HCT116 (cell line): ENCODE results near the gene USF2.

Source experiments
- EGR1 ChIP-seq: IDR thresholded peaks from 2 replicates; pipeline ENCODE4 v1.6.1; 2012; ENCODE audit warnings: low read depth
- EZH2 ChIP-seq: fragments of 200-600 bp; sonication (generic); IDR thresholded peaks from 2 replicates; pipeline ENCODE4 v1.6.1; 2017; ENCODE audit warnings: antibody characterized with exemption, mixed run types
- EZH2phosphoT487 ChIP-seq: fragments of 200-600 bp; IDR thresholded peaks from 2 replicates; pipeline ENCODE4 v1.6.1; 2018; ENCODE audit warnings: antibody characterized with exemption, borderline replicate concordance
- FOSL1 ChIP-seq: IDR thresholded peaks from 2 replicates; pipeline ENCODE4 v1.6.1; 2012; ENCODE audit warnings: low read depth
- JUND ChIP-seq: IDR thresholded peaks from 2 replicates; pipeline ENCODE4 v1.6.1; 2012
- POLR2A ChIP-seq: IDR thresholded peaks from 2 replicates; pipeline ENCODE4 v1.7.0; 2011; ENCODE audit warnings: borderline replicate concordance; ENCODE audit not compliant: insufficient read depth, insufficient read length; ENCODE audit errors: extremely low read depth
- POLR2AphosphoS5 ChIP-seq: IDR thresholded peaks from 2 replicates; pipeline ENCODE4 v1.6.1; 2011; ENCODE audit warnings: mild to moderate bottlenecking, low read depth, low read length, moderate library complexity
- SIN3A ChIP-seq: IDR thresholded peaks from 2 replicates; pipeline ENCODE4 v1.6.1; 2012; ENCODE audit warnings: low read depth
- SRF ChIP-seq: IDR thresholded peaks from 2 replicates; pipeline ENCODE4 v1.6.1; 2012; ENCODE audit warnings: low read depth
- TCF7L2 ChIP-seq: IDR thresholded peaks from 2 replicates; pipeline ENCODE4 v1.7.0; 2011; ENCODE audit warnings: borderline replicate concordance, inconsistent platforms; ENCODE audit not compliant: insufficient read depth, insufficient read length; ENCODE audit errors: extremely low read depth
- YY1 ChIP-seq: IDR thresholded peaks from 2 replicates; pipeline ENCODE4 v1.6.1; 2011; ENCODE audit warnings: low read length, low read depth, moderate library complexity, mild to moderate bottlenecking; ENCODE audit not compliant: insufficient replicate concordance; ENCODE audit errors: extremely low read depth
- TF ChIP-seq, protein P1 (sequence below), 3 experiments: fragments of 200-600 bp in 1 of 3; sonication (generic) in 1 of 3; IDR thresholded peaks in 2 of 3; conservative IDR thresholded peaks in 1 of 3; 2 replicates each; pipeline ENCODE4 v1.5.1; 2012 to 2017; ENCODE audit warnings: low read depth in 2 of 3, low read length in 2 of 3, antibody characterized with exemption in 1 of 3, borderline replicate concordance in 1 of 3, control low read depth in 1 of 3, mild to moderate bottlenecking in 1 of 3, mixed read lengths in 1 of 3, mixed run types in 1 of 3, moderate library complexity in 1 of 3; ENCODE audit not compliant: insufficient read depth in 1 of 3
- TF ChIP-seq, protein P2 (sequence below): IDR thresholded peaks from 2 replicates; pipeline ENCODE4 v1.6.1; 2011; ENCODE audit warnings: mild to moderate bottlenecking, low read length, moderate library complexity; ENCODE audit not compliant: insufficient replicate concordance; ENCODE audit errors: extremely low read depth

DNA sequence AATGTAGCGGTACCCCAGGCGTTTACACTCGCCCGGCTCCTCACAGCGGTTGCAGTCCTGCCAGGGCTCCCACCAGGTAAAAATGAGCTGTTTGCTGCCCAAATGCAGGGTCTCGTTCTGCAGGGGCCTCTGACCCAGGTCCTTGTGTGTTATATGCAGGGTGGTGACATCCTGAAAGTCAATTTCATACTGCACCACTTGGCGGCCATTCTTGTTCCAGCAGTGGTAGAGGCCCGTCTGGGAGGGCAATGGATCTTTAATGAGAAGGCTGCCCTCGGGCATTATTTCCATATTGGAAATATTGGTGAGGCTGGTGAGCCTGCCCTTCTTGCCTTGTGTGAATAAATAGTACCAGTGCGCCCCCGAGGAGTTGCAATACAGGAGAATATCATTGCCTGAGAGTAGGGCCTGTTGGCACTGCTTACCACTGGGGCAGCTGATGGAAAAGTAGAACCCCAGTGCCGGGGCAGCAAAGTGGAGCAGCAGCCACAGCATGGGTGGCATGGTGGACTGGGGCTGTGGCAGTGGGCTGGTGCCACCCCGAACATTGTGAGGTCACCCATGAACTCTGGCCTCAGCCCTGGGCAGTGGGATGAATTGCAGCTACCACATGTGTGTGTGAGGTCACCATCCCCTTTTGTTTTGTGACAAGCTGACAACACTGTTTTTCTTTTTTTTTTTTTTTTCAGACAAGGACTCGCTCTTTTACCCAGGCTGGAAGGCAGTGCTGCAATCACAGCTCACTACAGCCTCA, 40.4 kb upstream of the USF2 start, which contains the start of gene FAM187B:
- TF ChIP-seq EZH2phosphoT487: no peak
- no peak for TF ChIP-seq SRF
- TF ChIP-seq, protein P1, sequence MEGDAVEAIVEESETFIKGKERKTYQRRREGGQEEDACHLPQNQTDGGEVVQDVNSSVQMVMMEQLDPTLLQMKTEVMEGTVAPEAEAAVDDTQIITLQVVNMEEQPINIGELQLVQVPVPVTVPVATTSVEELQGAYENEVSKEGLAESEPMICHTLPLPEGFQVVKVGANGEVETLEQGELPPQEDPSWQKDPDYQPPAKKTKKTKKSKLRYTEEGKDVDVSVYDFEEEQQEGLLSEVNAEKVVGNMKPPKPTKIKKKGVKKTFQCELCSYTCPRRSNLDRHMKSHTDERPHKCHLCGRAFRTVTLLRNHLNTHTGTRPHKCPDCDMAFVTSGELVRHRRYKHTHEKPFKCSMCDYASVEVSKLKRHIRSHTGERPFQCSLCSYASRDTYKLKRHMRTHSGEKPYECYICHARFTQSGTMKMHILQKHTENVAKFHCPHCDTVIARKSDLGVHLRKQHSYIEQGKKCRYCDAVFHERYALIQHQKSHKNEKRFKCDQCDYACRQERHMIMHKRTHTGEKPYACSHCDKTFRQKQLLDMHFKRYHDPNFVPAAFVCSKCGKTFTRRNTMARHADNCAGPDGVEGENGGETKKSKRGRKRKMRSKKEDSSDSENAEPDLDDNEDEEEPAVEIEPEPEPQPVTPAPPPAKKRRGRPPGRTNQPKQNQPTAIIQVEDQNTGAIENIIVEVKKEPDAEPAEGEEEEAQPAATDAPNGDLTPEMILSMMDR (IDR thresholded peaks at IDR 0.05 in 2 of 3, conservative IDR thresholded peaks at IDR 0.05 in 1 of 3; ENCODE audit: borderline replicate concordance in 1 of 3, insufficient read depth in 1 of 3, low read depth in 2 of 3, low read length in 2 of 3): no peak
- TF ChIP-seq POLR2A: no peak
- TF ChIP-seq JUND: no peak
- TF ChIP-seq YY1: no peak
- no peak for TF ChIP-seq TCF7L2
- TF ChIP-seq POLR2AphosphoS5: no peak
- no peak for TF ChIP-seq EZH2
- no peak for TF ChIP-seq SIN3A
- TF ChIP-seq, protein P2, sequence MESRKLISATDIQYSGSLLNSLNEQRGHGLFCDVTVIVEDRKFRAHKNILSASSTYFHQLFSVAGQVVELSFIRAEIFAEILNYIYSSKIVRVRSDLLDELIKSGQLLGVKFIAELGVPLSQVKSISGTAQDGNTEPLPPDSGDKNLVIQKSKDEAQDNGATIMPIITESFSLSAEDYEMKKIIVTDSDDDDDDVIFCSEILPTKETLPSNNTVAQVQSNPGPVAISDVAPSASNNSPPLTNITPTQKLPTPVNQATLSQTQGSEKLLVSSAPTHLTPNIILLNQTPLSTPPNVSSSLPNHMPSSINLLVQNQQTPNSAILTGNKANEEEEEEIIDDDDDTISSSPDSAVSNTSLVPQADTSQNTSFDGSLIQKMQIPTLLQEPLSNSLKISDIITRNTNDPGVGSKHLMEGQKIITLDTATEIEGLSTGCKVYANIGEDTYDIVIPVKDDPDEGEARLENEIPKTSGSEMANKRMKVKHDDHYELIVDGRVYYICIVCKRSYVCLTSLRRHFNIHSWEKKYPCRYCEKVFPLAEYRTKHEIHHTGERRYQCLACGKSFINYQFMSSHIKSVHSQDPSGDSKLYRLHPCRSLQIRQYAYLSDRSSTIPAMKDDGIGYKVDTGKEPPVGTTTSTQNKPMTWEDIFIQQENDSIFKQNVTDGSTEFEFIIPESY: no peak
- TF ChIP-seq EGR1: no peak
- no peak for TF ChIP-seq FOSL1
